ENCODE data around the gene STAT3. TPM values are rescaled to one million over a fixed set of nuclear protein-coding genes. Genes with fewer than 3 reads are reported as not detected.

The STAT3 gene
- total RNA-seq, 1 experiment from 2014 or later, result 60.5 TPM

GRCh38 chr17:42408061-42408460 is 19.8 kb upstream of the STAT3 start:
- ChIA-PET POLR2A (ENCODE audit: low non-redundant PET) (no interaction called here), CTCF (interaction anchor here (0.6 kb wide), 1 partner anchor 87 kb away, joined by 7 read pairs; no protein-coding TSS in a partner anchor)
- TF ChIP-seq CTCF (conservative IDR thresholded peaks at IDR 0.05; ENCODE audit: low read depth, low read length) (no peak), EZH2 (IDR thresholded peaks at IDR 0.05; ENCODE audit: borderline replicate concordance, low read depth, low read length, poor library complexity, severe bottlenecking) (no peak)
- Histone ChIP-seq H3K4me3 (ENCODE audit: low read depth, low read length, poor library complexity, severe bottlenecking) (no peak overlapping the region), H3K27me3 (replicated peaks; ENCODE audit: insufficient read depth, low read depth, low read length, poor library complexity) (no peaks in the 10 kb centered on the region), H3K27ac (ENCODE audit: low read depth, low read length, poor library complexity, severe bottlenecking) (no peak overlapping the region), H3K4me1 (ENCODE audit: insufficient read depth, low read length, poor library complexity, severe bottlenecking) (peaks cover 17% of the 10 kb centered on the region), H3K36me3 (ENCODE audit: insufficient read depth, low read length, poor library complexity, severe bottlenecking) (no peaks in the 10 kb centered on the region), H3K9me3 (ENCODE audit: low read depth, low read length, poor library complexity, severe bottlenecking) (no peaks in the 10 kb centered on the region)
- intact Hi-C loops (cut with micrococcal nuclease; ENCODE audit: unreplicated experiment), result loop anchor here (5.0 kb wide), 1 partner anchor 109 kb away; no protein-coding TSS in a partner anchor
- BruUV-seq (replicated peaks), result no TSS peak
- peak; percentile 61 for DNase-seq (ENCODE audit: low spot score)

- H3K4me1 ChIP-seq (ENCODE audit: insufficient read depth, low read length, poor library complexity, severe bottlenecking), result peaks cover 17% of the 10 kb centered on the region
- CTCF ChIA-PET, result interaction anchor here (0.7 to 1.4 kb wide), 3 partner anchors 84 to 443 kb away, joined by 3 to 8 read pairs (median 4); no protein-coding TSS in a partner anchor
- peak; percentile 73 for DNase-seq (ENCODE audit: low spot score)
- no peaks in the 10 kb centered on the region for H3K9me3 ChIP-seq (ENCODE audit: low read depth, low read length, poor library complexity, severe bottlenecking)
- intact Hi-C loops (cut with micrococcal nuclease; ENCODE audit: unreplicated experiment), result loop anchor here (2.0 to 5.0 kb wide), 2 partner anchors 85 to 110 kb away; no protein-coding TSS in a partner anchor
- H3K36me3 ChIP-seq (ENCODE audit: insufficient read depth, low read length, poor library complexity, severe bottlenecking), result no peaks in the 10 kb centered on the region
- BruUV-seq (replicated peaks), result no TSS peak
- H3K4me3 ChIP-seq (ENCODE audit: low read depth, low read length, poor library complexity, severe bottlenecking), result no peak overlapping the region
- no peak for TF ChIP-seq EZH2 (IDR thresholded peaks at IDR 0.05; ENCODE audit: borderline replicate concordance, low read depth, low read length, poor library complexity, severe bottlenecking)
- TF ChIP-seq CTCF (conservative IDR thresholded peaks at IDR 0.05; ENCODE audit: low read depth, low read length), result no peak
- POLR2A ChIA-PET (ENCODE audit: low non-redundant PET), result interaction anchor here (0.5 to 0.7 kb wide), 3 partner anchors 287 to 478 kb away, joined by 3 read pairs; partner anchors contain the start of gene AOC2
- H3K27ac ChIP-seq (ENCODE audit: low read depth, low read length, poor library complexity, severe bottlenecking), result no peak overlapping the region
- H3K27me3 ChIP-seq (replicated peaks; ENCODE audit: insufficient read depth, low read depth, low read length, poor library complexity), result no peaks in the 10 kb centered on the region
Measured at GRCh38 chr17:42407289-42407836, 19.1 kb upstream of the STAT3 start.

GRCh38 chr17:42406615-42407288 is 18.5 kb upstream of the STAT3 start:
- CTCF ChIA-PET, result interaction anchor here (0.6 to 1.4 kb wide), 6 partner anchors 83 to 442 kb away, joined by 3 to 10 read pairs (median 4); no protein-coding TSS in a partner anchor
- intact Hi-C loops (cut with micrococcal nuclease; ENCODE audit: unreplicated experiment), result loop anchor here (2.0 to 5.0 kb wide), 2 partner anchors 84 to 111 kb away; no protein-coding TSS in a partner anchor
- Histone ChIP-seq H3K36me3 (ENCODE audit: insufficient read depth, low read length, poor library complexity, severe bottlenecking) (no peaks in the 10 kb centered on the region), H3K27ac (ENCODE audit: low read depth, low read length, poor library complexity, severe bottlenecking) (no peak overlapping the region), H3K4me3 (ENCODE audit: low read depth, low read length, poor library complexity, severe bottlenecking) (no peak overlapping the region), H3K9me3 (ENCODE audit: low read depth, low read length, poor library complexity, severe bottlenecking) (no peaks in the 10 kb centered on the region), H3K4me1 (ENCODE audit: insufficient read depth, low read length, poor library complexity, severe bottlenecking) (peaks cover 17% of the 10 kb centered on the region), H3K27me3 (replicated peaks; ENCODE audit: insufficient read depth, low read depth, low read length, poor library complexity) (no peaks in the 10 kb centered on the region)
- no TSS peak for BruUV-seq (replicated peaks)
- no peak for DNase-seq (ENCODE audit: low spot score)
- no peak for TF ChIP-seq EZH2 (IDR thresholded peaks at IDR 0.05; ENCODE audit: borderline replicate concordance, low read depth, low read length, poor library complexity, severe bottlenecking)
- no peak for TF ChIP-seq CTCF (conservative IDR thresholded peaks at IDR 0.05; ENCODE audit: low read depth, low read length)
- POLR2A ChIA-PET (ENCODE audit: low non-redundant PET), result interaction anchor here (0.5 to 0.6 kb wide), 2 partner anchors 437 to 478 kb away, joined by 3 read pairs; partner anchors contain the start of gene AOC2

Measured in A673 (cell line).